HEK293T (cell line): ENCODE data around the gene C1orf232.

ENCODE experiments used
- ARNT ChIP-seq: fragments of 450-650 bp; IDR thresholded peaks from 2 replicates; pipeline ENCODE4 v1.6.1; 2017; ENCODE audit warnings: mild to moderate bottlenecking
- BHLHE40 ChIP-seq: fragments of 450-650 bp; IDR thresholded peaks from 2 replicates; pipeline ENCODE4 v1.6.1; 2016; ENCODE audit warnings: mild to moderate bottlenecking, moderate library complexity, borderline replicate concordance
- ELF4 ChIP-seq: fragments of 450-650 bp; IDR thresholded peaks from 2 replicates; pipeline ENCODE4 v1.6.1; 2017; ENCODE audit warnings: antibody characterized with exemption
- FOXK2 ChIP-seq: fragments of 450-650 bp; IDR thresholded peaks from 2 replicates; pipeline ENCODE4 v1.6.1; 2016; ENCODE audit warnings: mild to moderate bottlenecking
- FOXM1 ChIP-seq: fragments of 450-650 bp; IDR thresholded peaks from 2 replicates; pipeline ENCODE4 v1.6.1; 2017; ENCODE audit warnings: mild to moderate bottlenecking, borderline replicate concordance
- L3MBTL2 ChIP-seq: fragments of 450-650 bp; conservative IDR thresholded peaks from 2 replicates; pipeline ENCODE4 v1.6.1; 2016; ENCODE audit warnings: mild to moderate bottlenecking
- LEF1 ChIP-seq: fragments of 450-650 bp; IDR thresholded peaks from 2 replicates; pipeline ENCODE4 v1.6.1; 2017; ENCODE audit warnings: mild to moderate bottlenecking, borderline replicate concordance
- PKNOX1 ChIP-seq: fragments of 450-650 bp; IDR thresholded peaks from 2 replicates; pipeline ENCODE4 v1.6.1; 2016
- SP1 ChIP-seq: fragments of 450-650 bp; IDR thresholded peaks from 2 replicates; pipeline ENCODE4 v1.6.1; 2017
- SUZ12 ChIP-seq: fragments of 450-650 bp; IDR thresholded peaks from 2 replicates; pipeline ENCODE4 v1.6.1; 2016; ENCODE audit warnings: mild to moderate bottlenecking
- TARDBP ChIP-seq: fragments of 450-650 bp; IDR thresholded peaks from 2 replicates; pipeline ENCODE4 v1.6.1; 2016

GRCh38 chr1:26184883-26185282 lies 16.1 kb upstream of the C1orf232 start:
- TF ChIP-seq TARDBP (no peak), ARNT (no peak), SP1 (no peak), FOXM1 (no peak), L3MBTL2 (no peak), ELF4 (no peak), BHLHE40 (no peak), FOXK2 (no peak), LEF1 (no peak), PKNOX1 (no peak), SUZ12 (no peak)
